Measurements from ENCODE around the gene PMM1. TPM values are rescaled to one million over a fixed set of nuclear protein-coding genes. Genes with fewer than 3 reads are reported as not detected.
"Not testable (repeated sequence)": the region's sequence is repeated elsewhere in the genome, so short reads cannot be mapped to it uniquely, and the experiment has no call there.

The PMM1 gene
- total RNA-seq, 4 donors from 2014 or later = 17.7 to 26.1 (median 23.8) TPM

- no peak for TF ChIP-seq POLR2A (IDR thresholded peaks at IDR 0.05)
- TF ChIP-seq CTCF (IDR thresholded peaks at IDR 0.05) = peak; percentile 58 to 90 (median 84)
- Histone ChIP-seq H3K27ac (peak overlapping the region; percentile 44 to 56 (median 50)), H3K4me3 (replicated peaks in 1 of 3) (no peak overlapping the region), H3K36me3 (peaks cover 0 to 7% of the 10 kb centered on the region in 2 donors), H3K4me1 (peaks cover 0 to 5% of the 10 kb centered on the region in 2 donors), H3K9me3 (no peaks in the 10 kb centered on the region), H3K27me3 (no peaks in the 10 kb centered on the region)
- intact Hi-C loops (cut with DNase I) = loop anchor here (5.0 to 10.0 kb wide), 2 partner anchors 55 to 202 kb away; partner anchors contain the start of gene POLR3H
- 44 to 50% methylated on average over 9 of the region's 13 CpGs for WGBS, 2 donors
- DNase-seq = peak; percentile 89 to 92
Measured at GRCh38 chr22:41596776-41597634, 7.4 kb upstream of the PMM1 start.

- H3K4me1 ChIP-seq = peaks cover 0 to 5% of the 10 kb centered on the region in 2 donors
- H3K36me3 ChIP-seq = peaks cover 0 to 7% of the 10 kb centered on the region in 2 donors
- DNase-seq = no peak
- H3K9me3 ChIP-seq = no peaks in the 10 kb centered on the region
- no peaks in the 10 kb centered on the region for H3K27me3 ChIP-seq
- H3K4me3 ChIP-seq (replicated peaks in 1 of 3) = no peak overlapping the region
- no peak for TF ChIP-seq POLR2A (IDR thresholded peaks at IDR 0.05)
- no peak for TF ChIP-seq CTCF (IDR thresholded peaks at IDR 0.05)
- intact Hi-C loops (cut with DNase I) = loop anchor here (5.0 to 10.0 kb wide), 2 partner anchors 53 to 201 kb away; partner anchors contain the start of gene POLR3H
- H3K27ac ChIP-seq = no peak overlapping the region
- WGBS, 2 donors = 85 to 88% methylated on average over 4 to 5 of the region's 5 CpGs
Measured at GRCh38 chr22:41595703-41596102, 6.1 kb upstream of the PMM1 start.

DNA sequence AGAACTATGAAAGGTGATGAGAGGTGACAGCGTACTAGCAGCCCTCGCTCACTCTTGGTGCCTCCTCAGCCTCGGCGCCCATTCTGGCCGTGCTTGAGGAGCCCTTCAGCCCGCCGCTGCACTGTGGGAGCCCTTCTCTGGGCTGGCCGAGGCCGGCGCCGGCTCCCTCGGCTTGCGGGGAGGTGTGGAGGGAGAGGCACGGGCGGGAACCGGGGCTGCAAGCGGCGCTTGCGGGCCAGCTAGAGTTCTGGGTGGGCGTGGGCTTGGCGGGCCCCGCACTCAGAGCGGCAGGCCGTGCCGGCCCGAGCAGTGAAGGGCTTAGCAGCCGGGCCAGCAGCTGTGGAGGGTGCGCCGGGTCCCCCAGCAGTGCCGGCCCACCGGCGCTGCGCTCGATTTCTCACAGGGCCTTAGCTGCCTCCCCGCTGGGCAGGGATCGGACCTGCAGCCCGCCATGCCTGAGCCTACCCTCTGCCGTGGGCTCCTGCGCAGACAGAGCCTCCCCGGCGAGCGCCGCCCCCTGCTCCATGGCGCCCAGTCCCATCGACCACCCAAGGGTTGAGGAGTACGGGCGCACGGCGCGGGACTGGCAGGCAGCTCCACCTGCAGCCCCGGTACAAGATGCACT lies 3.8 kb upstream of the PMM1 start:
- peaks cover 5 to 15% of the 10 kb centered on the region in 2 donors for H3K4me1 ChIP-seq
- not testable (repeated sequence) for H3K4me3 ChIP-seq (replicated peaks in 1 of 3); H3K9me3 ChIP-seq; DNase-seq; H3K27ac ChIP-seq; H3K36me3 ChIP-seq; H3K27me3 ChIP-seq
- intact Hi-C loops (cut with DNase I) = loop anchor here (10.0 kb wide), 1 partner anchor 199 kb away; no protein-coding TSS in a partner anchor
- WGBS, 2 donors = 96 to 97% methylated on average over 33 to 40 of the region's 51 CpGs

- intact Hi-C loops (cut with DNase I) = no loop called here
- 90 to 92% methylated on average over 7 of the region's 7 CpGs for WGBS, 2 donors
- peaks cover 5 to 10% of the 10 kb centered on the region in 2 donors for H3K4me1 ChIP-seq
- H3K36me3 ChIP-seq = peaks cover 0 to 5% of the 10 kb centered on the region in 2 donors
- no peaks in the 10 kb centered on the region for H3K27me3 ChIP-seq
- TF ChIP-seq POLR2A (IDR thresholded peaks at IDR 0.05) (no peak), CTCF (IDR thresholded peaks at IDR 0.05) (no peak)
- no peak overlapping the region for H3K27ac ChIP-seq
- no peak overlapping the region for H3K4me3 ChIP-seq (replicated peaks in 1 of 3)
- H3K9me3 ChIP-seq = no peaks in the 10 kb centered on the region
- DNase-seq = no peak
Measured at GRCh38 chr22:41587347-41587723, 2.3 kb downstream of the PMM1 start.

DNA sequence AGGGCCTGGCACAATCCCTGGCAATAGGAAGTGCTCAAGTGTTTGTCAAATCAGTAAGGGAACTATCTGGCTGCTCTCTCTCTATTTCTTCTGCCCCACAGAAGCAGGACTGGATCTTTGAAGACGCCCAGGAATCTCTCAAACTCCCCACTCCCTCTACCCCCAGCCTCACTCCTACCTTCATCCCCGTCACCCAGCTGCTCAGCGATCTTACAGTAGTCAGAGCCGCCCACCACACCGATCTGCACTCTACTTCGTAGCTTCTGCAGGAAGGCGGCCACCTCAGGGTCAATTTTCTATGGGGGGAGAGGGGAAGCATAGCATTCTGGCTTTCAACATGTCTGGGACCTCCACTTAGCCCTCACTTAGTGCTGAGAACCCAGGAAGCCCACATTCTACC lies 3.7 kb downstream of the PMM1 start:
- WGBS, 2 donors = 97 to 99% methylated on average over 7 of the region's 7 CpGs
- Histone ChIP-seq H3K27ac (no peak overlapping the region), H3K36me3 (peaks cover 0 to 10% of the 10 kb centered on the region in 2 donors), H3K27me3 (no peaks in the 10 kb centered on the region), H3K4me3 (replicated peaks in 1 of 3) (no peak overlapping the region), H3K4me1 (peaks cover 5 to 10% of the 10 kb centered on the region in 2 donors), H3K9me3 (no peaks in the 10 kb centered on the region)
- no peak for DNase-seq
- no peak for TF ChIP-seq POLR2A (IDR thresholded peaks at IDR 0.05)
- TF ChIP-seq CTCF (IDR thresholded peaks at IDR 0.05) = no peak
- intact Hi-C loops (cut with DNase I) = no loop called here

Data from thyroid gland (tissue), 4 donors.